ENCODE data around the gene AKAP6. TPM values are rescaled to one million over a fixed set of nuclear protein-coding genes. Genes with fewer than 3 reads are reported as not detected.

AKAP6 gene
- total RNA-seq, 1 experiment from 2014 or later = 1.1 TPM

- no peak overlapping the region for H2BK5ac ChIP-seq (ENCODE audit: insufficient read length, low read length)
Observed at GRCh38 chr14:32645551-32645950, 316.5 kb downstream of the AKAP6 start.

More at GRCh38 chr14:32645551-32645950, 316.5 kb downstream of the AKAP6 start:
- no peaks in the 10 kb centered on the region for H3K9me3 Mint-ChIP-seq
- Histone ChIP-seq H2BK120ac (ENCODE audit: low read depth, low read length, poor library complexity, severe bottlenecking) (no peak overlapping the region), H2BK20ac (ENCODE audit: low read depth, low read length, poor library complexity, severe bottlenecking) (no peak overlapping the region), H3K9me3 (ENCODE audit: control insufficient read depth, low read depth, low read length) (no peaks in the 10 kb centered on the region), H2BK12ac (ENCODE audit: insufficient read length, low read depth, low read length) (no peak overlapping the region), H2AFZ (ENCODE audit: low read length) (no peak overlapping the region), H2AK5ac (ENCODE audit: insufficient read length, low read length) (no peak overlapping the region), H3K79me2 (ENCODE audit: insufficient read depth, low read length) (no peaks in the 10 kb centered on the region), H3T11ph (ENCODE audit: low read length) (no peak overlapping the region), H3K9ac (ENCODE audit: extremely low read depth, insufficient read length, low read length) (no peak overlapping the region), H2BK15ac (ENCODE audit: low read depth, low read length) (no peak overlapping the region), H3K4me1 (ENCODE audit: insufficient read depth, low read length) (no peaks in the 10 kb centered on the region), H4K8ac (replicated peaks; ENCODE audit: insufficient read length, low read depth, low read length) (no peak overlapping the region), H3K23me2 (ENCODE audit: insufficient read length, low read depth, low read length, poor library complexity, severe bottlenecking) (no peaks in the 10 kb centered on the region), H3K27ac (ENCODE audit: insufficient read length, low read depth, low read length) (no peak overlapping the region), H3K56ac (ENCODE audit: insufficient read length, low read depth, low read length) (no peak overlapping the region), H4K20me1 (ENCODE audit: control insufficient read depth, insufficient read depth, insufficient read length) (no peaks in the 10 kb centered on the region), H3K23ac (ENCODE audit: insufficient read length, low read depth, low read length) (no peak overlapping the region), H3K18ac (ENCODE audit: insufficient read length, low read depth, low read length) (no peak overlapping the region), H3K27me3 (ENCODE audit: insufficient read depth, low read length) (no peaks in the 10 kb centered on the region), H3K79me1 (ENCODE audit: insufficient read depth, low read depth, low read length, poor library complexity, severe bottlenecking) (no peaks in the 10 kb centered on the region), H3K14ac (ENCODE audit: insufficient read depth, low read length) (no peak overlapping the region), H4K5ac (ENCODE audit: insufficient read length, low read depth, low read length) (no peak overlapping the region), H4K91ac (ENCODE audit: insufficient read length, low read depth, low read length) (no peak overlapping the region), H3K4ac (ENCODE audit: low read depth, low read length) (no peak overlapping the region), H3K4me2 (ENCODE audit: insufficient read depth, insufficient read length, low read length) (no peak overlapping the region)
- H3K4me1 Mint-ChIP-seq = no peaks in the 10 kb centered on the region
- DNase-seq = no peak
- no peak for TF ChIP-seq CTCF (conservative IDR thresholded peaks at IDR 0.05)
- WGBS (ENCODE audit: extremely low coverage, insufficient read length, low lambda C conversion rate) = no CpG with 5 or more reads among the region's 1 CpG
- H3K36me3 Mint-ChIP-seq (ENCODE audit: insufficient read depth in 1 of 3, low read depth in 3 of 3) = no peaks in the 10 kb centered on the region
- H3K27ac Mint-ChIP-seq = no peak overlapping the region
- H3K27me3 Mint-ChIP-seq (ENCODE audit: low read depth) = no peaks in the 10 kb centered on the region
- no peak overlapping the region for H3K4me3 Mint-ChIP-seq

Measured in H9 (cell line).